ENCODE data around the gene LAIR1. TPM values are rescaled to one million over a fixed set of nuclear protein-coding genes. Genes with fewer than 3 reads are reported as not detected.

The LAIR1 gene
- total and polyA plus RNA-seq, 2 experiments from 2014 or later, result 0.10 to 1.3 TPM

DNA sequence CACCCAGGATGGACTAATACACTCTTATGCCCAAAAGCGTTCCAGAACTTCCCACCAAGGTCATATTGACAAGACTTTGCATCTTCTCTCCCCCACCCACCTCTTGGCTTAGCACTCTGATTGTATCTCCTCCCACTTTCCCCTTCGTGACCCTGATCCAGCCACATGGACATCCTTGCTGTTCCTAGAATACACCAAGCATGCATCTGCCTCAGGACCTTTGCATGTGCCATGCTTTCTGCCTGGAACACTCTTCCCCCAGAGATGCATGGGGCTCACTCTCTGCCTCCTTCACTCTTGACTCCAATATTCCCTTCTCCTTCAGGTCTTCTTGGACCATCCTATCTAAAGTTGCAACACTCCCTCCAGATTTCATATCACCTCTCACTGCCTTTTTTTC lies 16.2 kb upstream of the LAIR1 start (continued):
- TF ChIP-seq, protein P1, sequence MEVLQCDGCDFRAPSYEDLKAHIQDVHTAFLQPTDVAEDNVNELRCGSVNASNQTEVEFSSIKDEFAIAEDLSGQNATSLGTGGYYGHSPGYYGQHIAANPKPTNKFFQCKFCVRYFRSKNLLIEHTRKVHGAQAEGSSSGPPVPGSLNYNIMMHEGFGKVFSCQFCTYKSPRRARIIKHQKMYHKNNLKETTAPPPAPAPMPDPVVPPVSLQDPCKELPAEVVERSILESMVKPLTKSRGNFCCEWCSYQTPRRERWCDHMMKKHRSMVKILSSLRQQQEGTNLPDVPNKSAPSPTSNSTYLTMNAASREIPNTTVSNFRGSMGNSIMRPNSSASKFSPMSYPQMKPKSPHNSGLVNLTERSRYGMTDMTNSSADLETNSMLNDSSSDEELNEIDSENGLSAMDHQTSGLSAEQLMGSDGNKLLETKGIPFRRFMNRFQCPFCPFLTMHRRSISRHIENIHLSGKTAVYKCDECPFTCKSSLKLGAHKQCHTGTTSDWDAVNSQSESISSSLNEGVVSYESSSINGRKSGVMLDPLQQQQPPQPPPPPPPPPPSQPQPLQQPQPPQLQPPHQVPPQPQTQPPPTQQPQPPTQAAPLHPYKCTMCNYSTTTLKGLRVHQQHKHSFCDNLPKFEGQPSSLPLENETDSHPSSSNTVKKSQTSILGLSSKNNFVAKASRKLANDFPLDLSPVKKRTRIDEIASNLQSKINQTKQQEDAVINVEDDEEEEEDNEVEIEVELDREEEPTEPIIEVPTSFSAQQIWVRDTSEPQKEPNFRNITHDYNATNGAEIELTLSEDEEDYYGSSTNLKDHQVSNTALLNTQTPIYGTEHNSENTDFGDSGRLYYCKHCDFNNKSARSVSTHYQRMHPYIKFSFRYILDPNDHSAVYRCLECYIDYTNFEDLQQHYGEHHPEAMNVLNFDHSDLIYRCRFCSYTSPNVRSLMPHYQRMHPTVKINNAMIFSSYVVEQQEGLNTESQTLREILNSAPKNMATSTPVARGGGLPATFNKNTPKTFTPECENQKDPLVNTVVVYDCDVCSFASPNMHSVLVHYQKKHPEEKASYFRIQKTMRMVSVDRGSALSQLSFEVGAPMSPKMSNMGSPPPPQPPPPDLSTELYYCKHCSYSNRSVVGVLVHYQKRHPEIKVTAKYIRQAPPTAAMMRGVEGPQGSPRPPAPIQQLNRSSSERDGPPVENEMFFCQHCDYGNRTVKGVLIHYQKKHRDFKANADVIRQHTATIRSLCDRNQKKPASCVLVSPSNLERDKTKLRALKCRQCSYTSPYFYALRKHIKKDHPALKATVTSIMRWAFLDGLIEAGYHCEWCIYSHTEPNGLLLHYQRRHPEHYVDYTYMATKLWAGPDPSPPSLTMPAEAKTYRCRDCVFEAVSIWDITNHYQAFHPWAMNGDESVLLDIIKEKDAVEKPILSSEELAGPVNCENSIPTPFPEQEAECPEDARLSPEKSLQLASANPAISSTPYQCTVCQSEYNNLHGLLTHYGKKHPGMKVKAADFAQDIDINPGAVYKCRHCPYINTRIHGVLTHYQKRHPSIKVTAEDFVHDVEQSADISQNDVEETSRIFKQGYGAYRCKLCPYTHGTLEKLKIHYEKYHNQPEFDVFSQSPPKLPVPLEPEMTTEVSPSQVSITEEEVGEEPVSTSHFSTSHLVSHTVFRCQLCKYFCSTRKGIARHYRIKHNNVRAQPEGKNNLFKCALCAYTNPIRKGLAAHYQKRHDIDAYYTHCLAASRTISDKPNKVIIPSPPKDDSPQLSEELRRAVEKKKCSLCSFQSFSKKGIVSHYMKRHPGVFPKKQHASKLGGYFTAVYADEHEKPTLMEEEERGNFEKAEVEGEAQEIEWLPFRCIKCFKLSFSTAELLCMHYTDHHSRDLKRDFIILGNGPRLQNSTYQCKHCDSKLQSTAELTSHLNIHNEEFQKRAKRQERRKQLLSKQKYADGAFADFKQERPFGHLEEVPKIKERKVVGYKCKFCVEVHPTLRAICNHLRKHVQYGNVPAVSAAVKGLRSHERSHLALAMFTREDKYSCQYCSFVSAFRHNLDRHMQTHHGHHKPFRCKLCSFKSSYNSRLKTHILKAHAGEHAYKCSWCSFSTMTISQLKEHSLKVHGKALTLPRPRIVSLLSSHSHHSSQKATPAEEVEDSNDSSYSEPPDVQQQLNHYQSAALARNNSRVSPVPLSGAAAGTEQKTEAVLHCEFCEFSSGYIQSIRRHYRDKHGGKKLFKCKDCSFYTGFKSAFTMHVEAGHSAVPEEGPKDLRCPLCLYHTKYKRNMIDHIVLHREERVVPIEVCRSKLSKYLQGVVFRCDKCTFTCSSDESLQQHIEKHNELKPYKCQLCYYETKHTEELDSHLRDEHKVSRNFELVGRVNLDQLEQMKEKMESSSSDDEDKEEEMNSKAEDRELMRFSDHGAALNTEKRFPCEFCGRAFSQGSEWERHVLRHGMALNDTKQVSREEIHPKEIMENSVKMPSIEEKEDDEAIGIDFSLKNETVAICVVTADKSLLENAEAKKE (CRISPR knock-in tag; IDR thresholded peaks at IDR 0.05), result no peak
- TF ChIP-seq JUNB (IDR thresholded peaks at IDR 0.05; ENCODE audit: unreplicated experiment), result no peak
- TF ChIP-seq ZNF331 (CRISPR knock-in tag; IDR thresholded peaks at IDR 0.05; ENCODE audit: low read depth), result no peak
- no peak for TF ChIP-seq CREB1 (CRISPR knock-in tag; IDR thresholded peaks at IDR 0.05; ENCODE audit: low read depth)
- no peak for TF ChIP-seq ETS1 (IDR thresholded peaks at IDR 0.05)
- TF ChIP-seq, protein P2, sequence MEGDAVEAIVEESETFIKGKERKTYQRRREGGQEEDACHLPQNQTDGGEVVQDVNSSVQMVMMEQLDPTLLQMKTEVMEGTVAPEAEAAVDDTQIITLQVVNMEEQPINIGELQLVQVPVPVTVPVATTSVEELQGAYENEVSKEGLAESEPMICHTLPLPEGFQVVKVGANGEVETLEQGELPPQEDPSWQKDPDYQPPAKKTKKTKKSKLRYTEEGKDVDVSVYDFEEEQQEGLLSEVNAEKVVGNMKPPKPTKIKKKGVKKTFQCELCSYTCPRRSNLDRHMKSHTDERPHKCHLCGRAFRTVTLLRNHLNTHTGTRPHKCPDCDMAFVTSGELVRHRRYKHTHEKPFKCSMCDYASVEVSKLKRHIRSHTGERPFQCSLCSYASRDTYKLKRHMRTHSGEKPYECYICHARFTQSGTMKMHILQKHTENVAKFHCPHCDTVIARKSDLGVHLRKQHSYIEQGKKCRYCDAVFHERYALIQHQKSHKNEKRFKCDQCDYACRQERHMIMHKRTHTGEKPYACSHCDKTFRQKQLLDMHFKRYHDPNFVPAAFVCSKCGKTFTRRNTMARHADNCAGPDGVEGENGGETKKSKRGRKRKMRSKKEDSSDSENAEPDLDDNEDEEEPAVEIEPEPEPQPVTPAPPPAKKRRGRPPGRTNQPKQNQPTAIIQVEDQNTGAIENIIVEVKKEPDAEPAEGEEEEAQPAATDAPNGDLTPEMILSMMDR (conservative IDR thresholded peaks at IDR 0.05; ENCODE audit: low read depth in 2 of 2), result no peak
- TF ChIP-seq STAT1 (IDR thresholded peaks at IDR 0.05; ENCODE audit: unreplicated experiment), result no peak
- TF ChIP-seq POLR2AphosphoS5 (IDR thresholded peaks at IDR 0.05; ENCODE audit: low read depth), result no peak
- TF ChIP-seq EZH2 (IDR thresholded peaks at IDR 0.05; ENCODE audit: low read depth, unreplicated experiment), result no peak
- TF ChIP-seq EZH2phosphoT487 (IDR thresholded peaks at IDR 0.05; ENCODE audit: unreplicated experiment), result no peak
- TF ChIP-seq ZNF114 (CRISPR knock-in tag; IDR thresholded peaks at IDR 0.05), result no peak

Data from GM23338 (cell line).